ENCODE measurements around the gene OLIG1. TPM values are rescaled to one million over a fixed set of nuclear protein-coding genes. Genes with fewer than 3 reads are reported as not detected.

OLIG1 gene
- polyA plus RNA-seq, 12 donors, result 0.11 to 0.49 (median 0.36) TPM; not detected in 3

- DNase-seq, result no peak
Observed at GRCh38 chr21:33099131-33099530, 29.2 kb downstream of the OLIG1 start.

- DNase-seq, result no peak
Observed at GRCh38 chr21:33101300-33101911, 31.5 kb downstream of the OLIG1 start.

- no peak for DNase-seq
Observed at GRCh38 chr21:33105088-33105487, 35.1 kb downstream of the OLIG1 start.

- DNase-seq, result no peak
Observed at GRCh38 chr21:33108228-33108627, 38.3 kb downstream of the OLIG1 start.

DNA sequence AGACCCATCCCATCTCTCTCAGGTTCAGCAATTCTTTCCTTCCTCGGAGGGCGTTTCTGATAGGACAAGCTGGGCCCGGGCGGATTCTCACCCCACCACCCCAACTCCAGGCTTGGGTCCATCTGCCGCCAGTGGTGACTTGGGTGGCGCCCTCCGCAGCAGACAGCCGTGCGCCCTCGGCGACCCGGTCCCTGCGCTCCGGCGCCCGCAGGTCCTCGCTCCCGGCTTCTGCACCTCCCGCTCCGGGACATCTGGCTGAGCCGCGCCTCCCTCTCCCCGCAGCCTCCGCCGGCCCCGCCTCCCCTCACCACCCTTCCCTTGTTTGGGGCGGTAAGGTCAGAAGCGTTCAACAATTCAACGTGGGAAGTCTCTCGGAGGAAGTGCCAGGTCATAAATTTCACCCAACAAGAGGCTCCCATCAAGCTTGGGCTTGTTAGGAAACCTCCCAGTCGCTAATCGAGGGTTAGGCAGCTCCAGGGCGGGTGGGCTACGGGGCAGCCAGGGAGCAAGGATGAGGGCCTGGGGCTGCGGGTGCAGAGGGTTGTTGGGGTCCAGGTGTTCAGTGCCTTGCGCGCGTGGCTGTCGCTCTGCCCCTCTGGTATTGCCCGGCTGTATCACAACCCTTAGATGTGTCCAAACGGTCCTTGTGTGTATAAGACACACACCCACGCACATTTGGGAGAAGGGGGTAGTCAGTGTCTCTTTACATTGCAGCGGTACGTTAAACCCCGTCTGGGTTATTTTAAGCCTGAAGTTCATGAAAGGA is 39.8 kb downstream of the OLIG1 start:
- no peak for DNase-seq

DNA sequence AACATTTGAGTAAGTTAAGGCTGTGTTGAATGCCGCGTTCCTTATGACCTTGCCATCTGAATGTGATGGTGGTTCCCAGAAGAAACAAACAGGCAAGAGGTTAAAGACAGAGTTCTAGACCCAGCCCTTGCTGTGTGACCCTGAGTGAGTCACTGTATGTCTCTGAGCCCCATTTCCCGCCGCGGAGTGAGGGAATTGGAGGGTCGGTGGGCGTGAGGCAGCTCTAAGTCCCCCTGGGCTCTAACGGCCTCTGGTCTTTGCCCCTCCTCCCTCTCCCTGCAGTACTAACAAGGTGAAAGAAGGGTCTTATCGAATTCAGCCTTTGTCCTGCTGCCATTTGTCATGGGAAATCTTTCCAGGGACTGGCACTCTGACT is 40.4 kb downstream of the OLIG1 start:
- no peak for DNase-seq

DNA sequence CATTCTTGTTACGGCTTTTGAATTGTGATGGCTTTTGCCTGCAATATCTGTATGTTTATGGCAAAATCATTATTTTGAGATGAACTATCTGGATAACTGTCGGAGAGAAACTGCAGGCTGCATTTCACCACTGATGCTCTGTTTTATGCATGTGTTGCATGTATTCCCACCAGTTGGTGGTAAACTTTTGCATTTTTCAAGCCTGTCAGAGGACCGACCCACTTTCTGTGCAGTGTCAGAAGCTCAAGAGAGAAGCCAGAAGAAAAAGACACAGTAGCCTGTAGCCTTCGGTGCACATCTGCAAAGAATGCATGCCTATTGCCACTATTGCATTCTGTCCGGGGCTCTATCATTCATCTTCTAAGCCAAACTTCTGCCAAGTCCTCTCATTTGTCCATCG is 41.6 kb downstream of the OLIG1 start:
- no peak for DNase-seq

DNA sequence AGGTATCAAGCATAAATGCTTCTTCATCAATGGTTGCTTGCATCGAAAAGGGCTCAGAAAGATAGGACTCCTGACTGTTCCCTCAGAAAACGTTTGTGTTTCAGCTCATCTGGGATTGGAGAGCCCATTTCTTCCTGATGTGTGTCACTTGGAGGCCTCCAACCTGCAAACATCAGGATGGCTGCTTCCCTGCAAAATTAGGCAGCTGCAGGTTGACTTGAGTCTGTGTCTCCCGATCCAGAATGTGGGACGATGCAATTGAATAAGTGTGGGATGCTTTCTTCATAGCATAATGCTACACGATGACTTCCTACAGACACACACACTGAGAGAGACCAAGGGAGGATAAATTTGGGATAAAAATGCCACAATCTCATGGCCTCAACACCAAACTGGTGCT is 42.2 kb downstream of the OLIG1 start:
- no peak for DNase-seq

- no peak for DNase-seq
Observed at GRCh38 chr21:33112681-33113080, 42.7 kb downstream of the OLIG1 start.

GRCh38 chr21:33113131-33113530 is 43.2 kb downstream of the OLIG1 start:
- no peak for DNase-seq

DNA sequence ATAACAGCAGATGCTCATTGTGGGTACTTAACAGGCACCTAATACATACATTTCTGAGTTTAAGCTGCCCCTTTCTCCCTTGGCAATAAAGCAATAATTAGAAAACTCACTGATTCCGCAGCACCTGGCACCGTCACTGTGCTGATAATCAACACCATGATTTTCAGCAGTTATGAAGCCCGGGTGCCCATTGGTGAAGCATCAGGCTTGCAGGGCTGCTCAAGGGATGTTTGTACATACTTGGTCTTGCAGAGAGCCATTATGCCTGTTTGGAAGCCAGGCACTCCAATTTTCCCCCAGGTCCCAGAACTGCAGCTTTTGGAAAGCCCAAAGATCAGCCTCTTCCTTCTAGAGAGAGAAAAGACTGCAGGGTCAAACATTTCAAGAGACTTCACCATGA is 44.3 kb downstream of the OLIG1 start:
- DNase-seq, result no peak

GRCh38 chr21:33115631-33116510 is 45.9 kb downstream of the OLIG1 start:
- DNase-seq, result peak; percentile 20

DNA sequence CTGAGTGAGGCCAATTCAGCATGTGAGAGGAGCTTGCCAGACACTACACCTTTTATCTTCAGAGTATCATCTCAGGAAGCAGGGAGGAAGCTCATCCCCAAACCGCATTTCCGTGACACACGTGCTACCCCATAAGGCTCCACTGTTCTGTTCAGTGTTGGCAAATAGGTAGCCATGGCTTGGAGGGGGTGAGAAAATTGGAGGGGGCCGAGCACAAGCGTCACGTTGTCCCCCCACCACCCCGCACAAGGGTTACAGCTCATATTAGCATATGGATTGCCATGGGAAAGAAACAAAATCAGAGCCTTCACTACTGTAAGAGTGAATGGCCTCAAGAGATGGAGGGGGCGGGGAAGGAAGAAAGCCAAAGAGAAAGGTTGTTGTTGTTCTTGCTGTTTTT is 46.7 kb downstream of the OLIG1 start:
- DNase-seq, result no peak

DNA sequence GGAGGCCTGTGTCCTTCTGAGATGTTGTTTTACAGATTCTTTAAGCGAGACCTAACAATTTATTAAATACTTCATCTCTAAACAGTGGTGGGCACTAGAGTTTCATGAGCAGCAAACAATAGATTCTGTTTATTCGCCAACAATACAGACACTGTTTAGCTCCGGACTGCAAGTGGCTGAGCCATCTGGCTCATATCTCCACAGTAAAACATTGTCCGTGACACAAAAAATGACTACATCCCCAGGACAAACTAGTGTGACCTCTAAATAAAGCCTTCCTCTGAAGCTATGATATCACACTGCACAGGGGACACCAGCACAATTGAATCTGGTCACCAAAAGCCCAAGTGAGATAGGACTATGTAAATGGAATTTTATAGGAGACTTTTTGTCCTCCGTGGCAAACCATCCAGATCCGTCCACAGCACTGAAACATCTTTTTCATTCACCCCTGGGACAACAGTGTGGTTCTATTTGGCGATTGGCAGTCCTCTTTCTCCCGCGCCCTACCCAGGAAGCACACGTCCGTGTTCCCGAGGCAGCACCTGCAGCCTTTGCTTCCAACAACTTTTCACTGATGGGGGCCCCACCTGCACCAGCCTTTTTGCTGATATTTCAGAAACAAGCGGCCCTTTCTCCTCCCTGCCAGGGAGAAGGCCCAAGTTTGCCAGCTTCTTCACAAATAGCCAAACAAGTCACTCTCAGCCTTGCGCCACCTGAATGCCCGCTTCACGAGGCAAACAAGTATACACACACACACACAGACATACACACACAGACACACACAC is 47.4 kb downstream of the OLIG1 start:
- DNase-seq, result no peak

Other genes with a start within 250 kb of the OLIG1 start
- gene OLIG2, start 44.2 kb upstream of the OLIG1 start, polyA plus RNA-seq (ENCODE audit: insufficient read length in 12 of 12), result under 1 TPM in 2 of 12 donors, not detected in 10; 0.14 to 0.16 TPM
- gene IFNAR2, start 159.8 kb downstream of the OLIG1 start, polyA plus RNA-seq (ENCODE audit: insufficient read length in 12 of 12), result 10 to 100 TPM in 7 of 12 donors, 1 to 10 TPM in 4, not detected in 1; 7.4 to 19.4 (median 12.3) TPM
- 10 to 100 TPM in 11 of 12 donors, not detected in 1; 13.8 to 29.1 (median 21.0) TPM for gene IL10RB, start 196.2 kb downstream of the OLIG1 start, polyA plus RNA-seq (ENCODE audit: insufficient read length in 12 of 12)

Data from muscle of arm (tissue), 12 donors.